Hepatocyte (in vitro differentiated cells): ENCODE measurements around the gene ZNF750. TPM values are rescaled to one million over a fixed set of nuclear protein-coding genes. Genes with fewer than 3 reads are reported as not detected.

ENCODE experiments used
- DNase-seq: peaks from one replicate; pipeline ENCODE4 v3.0.0-alpha.2; 2016; ENCODE audit warnings: low spot score
- H2AFZ ChIP-seq: fragments of 200-600 bp; sonication (generic); 2 replicates; pipeline ENCODE4 v1.6.0; 2016; ENCODE audit warnings: antibody characterized with exemption, mild to moderate bottlenecking
- H3K27ac ChIP-seq: fragments of 200-600 bp; sonication (generic); 2 replicates; pipeline ENCODE4 v1.5.1; 2016; ENCODE audit warnings: mild to moderate bottlenecking
- H3K27me3 ChIP-seq: fragments of 200-600 bp; sonication (generic); 2 replicates; pipeline ENCODE4 v1.6.1; 2016
- H3K36me3 ChIP-seq: fragments of 200-600 bp; sonication (generic); replicated peaks from 2 replicates; pipeline ENCODE4 v1.5.1; 2016; ENCODE audit warnings: low read depth; ENCODE audit not compliant: insufficient read depth
- H3K4me1 ChIP-seq: fragments of 200-600 bp; sonication (generic); 2 replicates; pipeline ENCODE4 v1.5.1; 2016; ENCODE audit warnings: mild to moderate bottlenecking, moderate library complexity; ENCODE audit not compliant: insufficient read depth
- H3K4me2 ChIP-seq: fragments of 200-600 bp; sonication (generic); 2 replicates; pipeline ENCODE4 v1.6.0; 2016
- H3K4me3 ChIP-seq: fragments of 200-600 bp; sonication (generic); 2 replicates; pipeline ENCODE4 v1.5.1; 2016; ENCODE audit warnings: mild to moderate bottlenecking
- H3K79me2 ChIP-seq: fragments of 200-600 bp; sonication (generic); 2 replicates; pipeline ENCODE4 v1.6.0; 2017; ENCODE audit warnings: mild to moderate bottlenecking
- H3K9me2 ChIP-seq: fragments of 200-600 bp; sonication (generic); replicated peaks from 2 replicates; pipeline ENCODE4 v1.6.0; 2017; ENCODE audit warnings: mild to moderate bottlenecking; ENCODE audit not compliant: insufficient read depth
- H3K9me3 ChIP-seq: fragments of 200-600 bp; sonication (generic); 2 replicates; pipeline ENCODE4 v1.5.1; 2016; ENCODE audit warnings: low read depth, mild to moderate bottlenecking
- H4K20me1 ChIP-seq: fragments of 200-600 bp; sonication (generic); 2 replicates; pipeline ENCODE4 v1.6.0; 2016; ENCODE audit warnings: mild to moderate bottlenecking; ENCODE audit not compliant: insufficient read depth, poor library complexity, severe bottlenecking
- EZH2 ChIP-seq: fragments of 200-600 bp; sonication (generic); IDR thresholded peaks from 2 replicates; pipeline ENCODE4 v1.6.1; 2016; ENCODE audit warnings: antibody characterized with exemption, mild to moderate bottlenecking, borderline replicate concordance
- EZH2phosphoT487 ChIP-seq: fragments of 200-600 bp; sonication (generic); IDR thresholded peaks from one replicate; pipeline ENCODE4 v1.6.1; 2018; ENCODE audit warnings: antibody characterized with exemption, mild to moderate bottlenecking, low read depth, moderate library complexity; ENCODE audit not compliant: unreplicated experiment, severe bottlenecking
- WGBS: methylation state at CpG from one replicate; pipeline ENCODE4 v1.1.6; 2016; ENCODE audit warnings: low lambda C conversion rate; ENCODE audit errors: missing lambda C conversion rate; 5-methylcytosine and 5-hydroxymethylcytosine counted together
- polyA plus RNA-seq: library from polyadenylated mRNA; unstranded; fragments of >200 nt; fragmentation: Nextera tagmentation; extraction: Ambion mirVana; gene quantifications from 2 replicates; pipeline ENCODE4 v1.2.1, GENCODE V29; 2016
- total RNA-seq: library from RNA; depleted of rRNA; stranded (reverse); fragments of >200 nt; gene quantifications from 2 replicates; pipeline ENCODE4 v1.2.3, GENCODE V29; 2014
- TF ChIP-seq, protein P1 (sequence below): fragments of 200-600 bp; sonication (generic); IDR thresholded peaks from 2 replicates; pipeline ENCODE4 v1.5.1; 2016; ENCODE audit warnings: antibody characterized with exemption, mild to moderate bottlenecking; ENCODE audit not compliant: poor library complexity

Gene ZNF750
- total and polyA plus RNA-seq, 2 experiments from 2014 or later, result 0.27 to 2.1 TPM

DNA sequence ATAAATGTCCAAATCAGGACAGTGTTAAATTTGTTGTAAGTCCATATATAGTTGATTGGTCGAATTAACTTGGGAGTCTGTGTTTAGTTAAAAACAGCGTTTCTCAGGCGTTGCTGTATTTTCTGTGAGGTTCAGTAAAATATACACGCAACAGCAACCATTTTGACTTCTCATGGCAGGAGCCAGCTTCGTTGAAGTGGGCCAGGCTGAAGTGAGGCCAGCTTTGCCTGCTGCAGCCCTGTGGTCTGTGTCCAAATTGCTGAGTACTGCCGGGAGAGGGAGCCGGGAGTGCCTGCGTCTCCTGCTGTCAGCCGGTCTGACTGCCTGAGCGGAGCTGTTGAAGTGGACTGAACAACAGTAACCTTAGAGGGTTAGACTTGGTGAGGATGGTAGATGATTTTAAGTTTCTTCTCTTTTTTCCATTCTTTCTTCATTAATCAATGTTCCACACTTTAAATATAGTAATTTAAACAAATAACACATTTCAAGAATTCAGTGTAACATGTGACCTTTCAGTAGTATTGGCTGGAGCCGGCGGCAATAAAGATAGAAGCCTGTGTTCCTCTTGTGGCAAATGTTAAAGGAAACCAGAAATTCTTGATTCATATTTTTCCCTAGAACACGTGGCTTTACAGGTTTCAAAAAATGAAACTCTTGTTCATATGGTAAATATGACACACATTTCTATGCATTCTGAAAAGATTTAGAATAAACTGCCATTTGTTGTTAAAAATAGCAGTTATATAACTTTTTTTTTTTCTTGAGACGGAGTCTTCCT is 37.0 kb upstream of the ZNF750 start:
- Histone ChIP-seq H2AFZ (peak overlapping the region; percentile 16), H3K79me2 (peaks cover 18% of the 10 kb centered on the region), H3K9me3 (no peaks in the 10 kb centered on the region), H3K4me2 (peak overlapping the region; percentile 40), H4K20me1 (no peaks in the 10 kb centered on the region), H3K27ac (peak overlapping the region; percentile 88), H3K4me1 (peaks cover 36% of the 10 kb centered on the region), H3K4me3 (no peak overlapping the region), H3K36me3 (no peaks in the 10 kb centered on the region), H3K9me2 (no peaks in the 10 kb centered on the region), H3K27me3 (no peaks in the 10 kb centered on the region)
- DNase-seq, result peak; percentile 83
- no peak for TF ChIP-seq EZH2
- TF ChIP-seq, protein P1, sequence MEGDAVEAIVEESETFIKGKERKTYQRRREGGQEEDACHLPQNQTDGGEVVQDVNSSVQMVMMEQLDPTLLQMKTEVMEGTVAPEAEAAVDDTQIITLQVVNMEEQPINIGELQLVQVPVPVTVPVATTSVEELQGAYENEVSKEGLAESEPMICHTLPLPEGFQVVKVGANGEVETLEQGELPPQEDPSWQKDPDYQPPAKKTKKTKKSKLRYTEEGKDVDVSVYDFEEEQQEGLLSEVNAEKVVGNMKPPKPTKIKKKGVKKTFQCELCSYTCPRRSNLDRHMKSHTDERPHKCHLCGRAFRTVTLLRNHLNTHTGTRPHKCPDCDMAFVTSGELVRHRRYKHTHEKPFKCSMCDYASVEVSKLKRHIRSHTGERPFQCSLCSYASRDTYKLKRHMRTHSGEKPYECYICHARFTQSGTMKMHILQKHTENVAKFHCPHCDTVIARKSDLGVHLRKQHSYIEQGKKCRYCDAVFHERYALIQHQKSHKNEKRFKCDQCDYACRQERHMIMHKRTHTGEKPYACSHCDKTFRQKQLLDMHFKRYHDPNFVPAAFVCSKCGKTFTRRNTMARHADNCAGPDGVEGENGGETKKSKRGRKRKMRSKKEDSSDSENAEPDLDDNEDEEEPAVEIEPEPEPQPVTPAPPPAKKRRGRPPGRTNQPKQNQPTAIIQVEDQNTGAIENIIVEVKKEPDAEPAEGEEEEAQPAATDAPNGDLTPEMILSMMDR, result peak; percentile 50
- 55% methylated on average over 14 of the region's 14 CpGs for WGBS

- H3K79me2 ChIP-seq, result peaks cover 15% of the 10 kb centered on the region
- H3K4me1 ChIP-seq, result peaks cover 30% of the 10 kb centered on the region
- H2AFZ ChIP-seq, result peak overlapping the region; percentile 33
- peak overlapping the region; percentile 88 for H3K27ac ChIP-seq
- DNase-seq, result peak; percentile 72
- H3K9me2 ChIP-seq, result no peaks in the 10 kb centered on the region
- no peak for TF ChIP-seq EZH2phosphoT487
- TF ChIP-seq, protein P1, result no peak
- no peak for TF ChIP-seq EZH2
- 60% methylated on average over 18 of the region's 18 CpGs for WGBS
- peak overlapping the region; percentile 40 for H3K4me2 ChIP-seq
- no peaks in the 10 kb centered on the region for H3K27me3 ChIP-seq
- no peaks in the 10 kb centered on the region for H3K36me3 ChIP-seq
- H3K9me3 ChIP-seq, result no peaks in the 10 kb centered on the region
- H4K20me1 ChIP-seq, result no peaks in the 10 kb centered on the region
- H3K4me3 ChIP-seq, result no peak overlapping the region
Observed at GRCh38 chr17:82876149-82876548, 36.3 kb upstream of the ZNF750 start.

GRCh38 chr17:82875407-82875856 is 35.6 kb upstream of the ZNF750 start:
- peak; percentile 72 for DNase-seq
- peak overlapping the region; percentile 33 for H2AFZ ChIP-seq
- H3K4me3 ChIP-seq, result no peak overlapping the region
- WGBS, result 45% methylated on average over 19 of the region's 19 CpGs
- no peaks in the 10 kb centered on the region for H3K9me3 ChIP-seq
- H3K9me2 ChIP-seq, result no peaks in the 10 kb centered on the region
- peak overlapping the region; percentile 39 for H3K4me2 ChIP-seq
- TF ChIP-seq EZH2 (no peak), EZH2phosphoT487 (no peak)
- TF ChIP-seq, protein P1, result no peak
- H3K4me1 ChIP-seq, result peaks cover 30% of the 10 kb centered on the region
- H3K27ac ChIP-seq, result peak overlapping the region; percentile 88
- no peaks in the 10 kb centered on the region for H3K27me3 ChIP-seq
- peaks cover 11% of the 10 kb centered on the region for H3K79me2 ChIP-seq
- no peaks in the 10 kb centered on the region for H4K20me1 ChIP-seq
- no peaks in the 10 kb centered on the region for H3K36me3 ChIP-seq
